Measurements from ENCODE around the gene HMGCS2. TPM values are rescaled to one million over a fixed set of nuclear protein-coding genes. Genes with fewer than 3 reads are reported as not detected.

Gene HMGCS2
- total and polyA plus RNA-seq, 10 donors = 0.06 to 0.11 TPM; not detected in 8

DNA sequence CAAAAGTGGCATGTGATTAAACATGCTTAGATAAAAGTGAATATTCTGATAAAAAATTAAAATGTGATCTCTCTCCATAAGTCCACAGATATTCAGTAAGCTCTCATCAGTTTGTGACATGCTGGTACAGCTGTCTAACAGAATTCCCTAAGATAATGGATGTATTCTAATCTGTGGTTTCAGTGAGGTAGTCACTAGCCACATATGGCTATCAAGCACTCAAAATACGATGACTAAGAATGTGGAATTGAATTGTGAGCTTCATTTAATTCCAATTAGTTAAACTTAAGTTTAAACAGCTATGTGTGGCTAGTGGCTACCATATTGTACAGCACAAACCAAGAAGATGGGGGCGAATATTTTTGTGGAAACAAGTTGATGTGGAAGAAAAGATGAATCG is 46.7 kb upstream of the HMGCS2 start:
- Histone ChIP-seq H3K9me3 (no peaks in the 10 kb centered on the region), H3K4me3 (no peak overlapping the region), H3K4me1 (no peaks in the 10 kb centered on the region), H3K36me3 (no peaks in the 10 kb centered on the region), H3K27me3 (replicated peaks in 1 of 7) (peaks cover 0 to 8% (median 0%) of the 10 kb centered on the region in 7 donors), H3K27ac (no peak overlapping the region)
- intact Hi-C loops (cut with DNase I; ENCODE audit: low total_unique reads) = no loop called here
- no peak for DNase-seq
- TF ChIP-seq, protein P1, sequence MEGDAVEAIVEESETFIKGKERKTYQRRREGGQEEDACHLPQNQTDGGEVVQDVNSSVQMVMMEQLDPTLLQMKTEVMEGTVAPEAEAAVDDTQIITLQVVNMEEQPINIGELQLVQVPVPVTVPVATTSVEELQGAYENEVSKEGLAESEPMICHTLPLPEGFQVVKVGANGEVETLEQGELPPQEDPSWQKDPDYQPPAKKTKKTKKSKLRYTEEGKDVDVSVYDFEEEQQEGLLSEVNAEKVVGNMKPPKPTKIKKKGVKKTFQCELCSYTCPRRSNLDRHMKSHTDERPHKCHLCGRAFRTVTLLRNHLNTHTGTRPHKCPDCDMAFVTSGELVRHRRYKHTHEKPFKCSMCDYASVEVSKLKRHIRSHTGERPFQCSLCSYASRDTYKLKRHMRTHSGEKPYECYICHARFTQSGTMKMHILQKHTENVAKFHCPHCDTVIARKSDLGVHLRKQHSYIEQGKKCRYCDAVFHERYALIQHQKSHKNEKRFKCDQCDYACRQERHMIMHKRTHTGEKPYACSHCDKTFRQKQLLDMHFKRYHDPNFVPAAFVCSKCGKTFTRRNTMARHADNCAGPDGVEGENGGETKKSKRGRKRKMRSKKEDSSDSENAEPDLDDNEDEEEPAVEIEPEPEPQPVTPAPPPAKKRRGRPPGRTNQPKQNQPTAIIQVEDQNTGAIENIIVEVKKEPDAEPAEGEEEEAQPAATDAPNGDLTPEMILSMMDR (IDR thresholded peaks at IDR 0.05 in 8 of 11, conservative IDR thresholded peaks at IDR 0.05 in 3 of 11) = no peak
- TF ChIP-seq POLR2A (IDR thresholded peaks at IDR 0.05) = no peak
- no peak for TF ChIP-seq POLR2AphosphoS5 (IDR thresholded peaks at IDR 0.05)
- 76 to 87% (median 82%) methylated on average over 3 of the region's 3 CpGs for WGBS, 5 donors

DNA sequence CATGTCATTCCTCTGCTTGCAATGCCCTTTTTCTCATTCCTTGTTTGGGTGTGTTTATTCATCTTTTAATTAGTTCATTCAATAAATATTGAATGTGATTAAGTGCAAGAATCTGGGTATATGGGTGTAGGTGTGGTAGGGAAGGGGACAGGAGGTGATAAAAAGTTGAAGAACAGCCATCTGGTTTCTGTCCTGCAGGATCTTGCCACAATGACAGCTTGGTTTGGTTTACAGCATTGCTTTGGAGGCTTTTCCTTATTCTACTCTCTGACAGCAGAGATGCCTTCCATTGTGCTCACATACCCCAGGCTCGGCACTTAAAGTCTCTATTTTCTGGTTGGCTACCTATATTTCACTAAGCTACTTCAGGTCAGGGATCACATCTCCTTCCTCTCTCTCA is 45.6 kb upstream of the HMGCS2 start:
- Histone ChIP-seq H3K27me3 (replicated peaks in 1 of 7) (peaks cover 0 to 9% (median 0%) of the 10 kb centered on the region in 7 donors), H3K4me3 (no peak overlapping the region), H3K4me1 (peaks cover 0 to 1% (median 0%) of the 10 kb centered on the region in 6 donors), H3K27ac (no peak overlapping the region), H3K36me3 (no peaks in the 10 kb centered on the region), H3K9me3 (no peaks in the 10 kb centered on the region)
- intact Hi-C loops (cut with DNase I; ENCODE audit: low total_unique reads) = no loop called here
- WGBS, 5 donors = 72 to 82% (median 74%) methylated on average over 1 of the region's 1 CpG
- no peak for DNase-seq
- TF ChIP-seq POLR2A (IDR thresholded peaks at IDR 0.05) = no peak
- TF ChIP-seq, protein P1 (IDR thresholded peaks at IDR 0.05 in 8 of 11, conservative IDR thresholded peaks at IDR 0.05 in 3 of 11) = no peak
- TF ChIP-seq POLR2AphosphoS5 (IDR thresholded peaks at IDR 0.05) = no peak

DNA sequence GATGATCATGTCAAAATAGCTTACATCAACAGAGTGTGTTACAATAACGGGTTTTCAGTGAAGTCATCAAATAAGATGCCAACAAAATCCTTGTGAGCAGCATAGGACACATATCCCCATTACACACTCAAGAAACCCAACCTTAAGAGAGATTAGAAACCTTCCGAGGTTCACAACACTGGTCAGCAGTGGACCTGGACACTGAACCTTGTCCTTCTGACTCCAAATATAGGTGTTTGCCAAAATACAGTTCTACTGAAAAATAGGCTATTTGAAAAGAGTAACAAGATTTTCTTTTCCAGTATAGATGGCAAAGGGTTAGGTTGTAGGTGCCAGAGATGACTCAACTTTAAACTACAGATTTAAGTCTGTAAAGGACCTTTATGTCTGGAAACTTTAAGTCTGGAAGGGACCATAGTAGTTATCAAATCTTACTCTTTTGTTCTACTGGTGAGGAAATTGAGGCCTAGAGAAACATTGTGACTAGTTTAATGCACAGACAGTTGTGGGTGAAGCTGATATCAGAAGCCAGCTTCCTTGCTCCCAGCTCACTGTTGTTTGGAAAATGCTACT is 43.4 kb upstream of the HMGCS2 start:
- Histone ChIP-seq H3K4me3 (no peak overlapping the region), H3K4me1 (peaks cover 0 to 7% (median 2%) of the 10 kb centered on the region in 6 donors), H3K27ac (no peak overlapping the region), H3K27me3 (replicated peaks in 1 of 7) (peaks cover 0 to 27% (median 0%) of the 10 kb centered on the region in 7 donors), H3K36me3 (no peaks in the 10 kb centered on the region), H3K9me3 (no peaks in the 10 kb centered on the region)
- intact Hi-C loops (cut with DNase I; ENCODE audit: low total_unique reads) = no loop called here
- TF ChIP-seq, protein P1 (IDR thresholded peaks at IDR 0.05 in 8 of 11, conservative IDR thresholded peaks at IDR 0.05 in 3 of 11) = no peak
- TF ChIP-seq POLR2AphosphoS5 (IDR thresholded peaks at IDR 0.05) (no peak), POLR2A (IDR thresholded peaks at IDR 0.05) (no peak)
- no peak for DNase-seq
- 84 to 92% (median 89%) methylated on average over 2 of the region's 2 CpGs for WGBS, 5 donors

DNA sequence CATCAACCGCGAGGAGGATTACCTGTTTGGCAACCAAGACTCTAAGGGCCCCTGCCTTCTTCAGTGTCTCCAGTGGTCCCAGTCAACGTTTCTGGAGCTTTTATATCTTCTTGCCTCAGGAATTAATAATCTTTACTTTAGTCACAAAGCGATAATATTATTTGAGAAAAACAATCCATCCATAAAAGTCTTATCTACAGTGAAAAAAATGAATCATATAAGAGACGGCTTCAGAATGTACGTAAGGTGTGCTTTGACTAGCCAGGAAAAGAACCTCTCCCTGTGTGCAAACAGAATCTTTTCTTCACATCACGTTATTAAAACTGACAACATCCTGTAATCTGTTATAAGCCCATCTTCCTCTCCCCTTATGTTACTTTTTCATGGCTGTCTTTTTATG is 42.7 kb upstream of the HMGCS2 start, which contains the start of gene REG4:
TSS of gene REG4 (minus strand) at position 74 of the 400 bp plus-strand sequence. CDS start 2,691 bp downstream, outside the sequence.
- H3K36me3 ChIP-seq = no peaks in the 10 kb centered on the region
- intact Hi-C loops (cut with DNase I; ENCODE audit: low total_unique reads) = no loop called here
- peaks cover 0 to 27% (median 0%) of the 10 kb centered on the region in 7 donors for H3K27me3 ChIP-seq (replicated peaks in 1 of 7)
- peaks cover 0 to 7% (median 2%) of the 10 kb centered on the region in 6 donors for H3K4me1 ChIP-seq
- no peak for DNase-seq
- no peak within 1 kb of the TSS for H3K4me3 ChIP-seq
- 78 to 86% (median 82%) methylated on average over 7 of the region's 7 CpGs for WGBS, 5 donors
- TF ChIP-seq, protein P1 (IDR thresholded peaks at IDR 0.05 in 8 of 11, conservative IDR thresholded peaks at IDR 0.05 in 3 of 11) = no peak
- no peak for TF ChIP-seq POLR2A (IDR thresholded peaks at IDR 0.05)
- TF ChIP-seq POLR2AphosphoS5 (IDR thresholded peaks at IDR 0.05) = no peak
- no peak within 1 kb of the TSS for H3K27ac ChIP-seq
- H3K9me3 ChIP-seq = no peaks in the 10 kb centered on the region

Data from spleen (tissue), 11 donors.